HG03135 (cell line): ENCODE data around the gene VIPR2.

Experiments
- ATAC-seq: cut with Tn5 transposase; IDR thresholded peaks from one replicate; pipeline ENCODE4 v1.9.1; 2021; ENCODE audit warnings: mild to moderate bottlenecking, moderate library complexity; ENCODE audit not compliant: unreplicated experiment

The VIPR2 gene

DNA sequence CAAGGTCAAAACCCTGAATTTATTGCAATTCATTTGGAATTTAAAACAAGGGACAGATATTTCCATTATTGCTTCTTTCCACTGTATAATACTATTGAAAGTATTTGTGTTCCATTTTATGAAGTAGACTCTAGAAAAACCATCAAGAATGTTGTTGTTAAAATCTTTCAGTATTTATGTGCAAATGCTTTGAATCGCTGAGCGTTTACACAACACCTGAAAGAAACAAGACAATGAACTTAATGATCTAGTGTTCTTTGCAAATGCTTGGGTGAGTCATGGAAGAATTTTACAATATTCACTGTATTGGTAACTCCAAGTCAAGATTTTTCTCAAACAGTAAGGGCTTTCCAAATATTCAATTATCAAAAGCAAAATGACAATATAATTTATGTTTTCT is 97.1 kb downstream of the VIPR2 start:
- ATAC-seq: no peak

DNA sequence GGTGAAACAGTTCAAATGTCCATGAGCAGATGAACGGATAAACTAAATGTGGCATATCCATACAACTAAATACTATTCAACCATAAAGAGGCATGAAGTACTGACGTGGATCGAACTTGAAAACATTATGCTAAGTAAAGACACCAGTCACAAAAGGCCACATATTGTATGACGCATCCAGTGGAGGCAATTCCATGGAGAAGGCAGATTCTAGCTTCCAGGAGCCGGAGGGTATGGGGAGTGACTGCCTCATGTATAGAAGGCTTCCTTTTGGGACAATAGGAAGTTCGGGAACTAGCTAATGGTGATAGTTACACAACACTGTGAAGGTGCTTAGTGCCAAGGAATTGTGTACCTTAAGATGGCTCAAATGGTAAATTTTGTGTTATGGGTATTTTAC is 98.4 kb downstream of the VIPR2 start:
- ATAC-seq: no peak

GRCh38 chr7:159045839-159046238 is 98.8 kb downstream of the VIPR2 start:
- ATAC-seq: no peak

GRCh38 chr7:159042581-159043101 is 102.0 kb downstream of the VIPR2 start:
- ATAC-seq: no peak

DNA sequence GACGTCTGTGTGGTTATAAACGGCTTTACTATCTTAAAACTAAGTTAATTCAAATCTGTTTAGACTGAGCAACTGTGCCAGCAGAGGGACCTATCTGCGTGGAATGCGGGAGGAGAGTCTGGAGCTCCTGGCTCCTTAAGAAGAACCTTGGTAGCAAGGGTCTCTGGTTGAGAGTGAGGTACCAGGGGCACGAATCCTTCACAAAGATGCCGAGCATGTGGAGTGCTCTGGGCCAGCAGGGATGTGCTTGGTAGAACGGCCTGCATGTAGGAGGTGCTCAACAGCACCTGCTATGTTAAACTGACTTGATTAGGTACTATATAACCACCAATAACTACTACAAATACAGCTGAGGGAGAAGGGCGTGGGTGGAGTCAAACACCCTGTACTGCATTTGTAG is 102.6 kb downstream of the VIPR2 start:
- no peak for ATAC-seq

DNA sequence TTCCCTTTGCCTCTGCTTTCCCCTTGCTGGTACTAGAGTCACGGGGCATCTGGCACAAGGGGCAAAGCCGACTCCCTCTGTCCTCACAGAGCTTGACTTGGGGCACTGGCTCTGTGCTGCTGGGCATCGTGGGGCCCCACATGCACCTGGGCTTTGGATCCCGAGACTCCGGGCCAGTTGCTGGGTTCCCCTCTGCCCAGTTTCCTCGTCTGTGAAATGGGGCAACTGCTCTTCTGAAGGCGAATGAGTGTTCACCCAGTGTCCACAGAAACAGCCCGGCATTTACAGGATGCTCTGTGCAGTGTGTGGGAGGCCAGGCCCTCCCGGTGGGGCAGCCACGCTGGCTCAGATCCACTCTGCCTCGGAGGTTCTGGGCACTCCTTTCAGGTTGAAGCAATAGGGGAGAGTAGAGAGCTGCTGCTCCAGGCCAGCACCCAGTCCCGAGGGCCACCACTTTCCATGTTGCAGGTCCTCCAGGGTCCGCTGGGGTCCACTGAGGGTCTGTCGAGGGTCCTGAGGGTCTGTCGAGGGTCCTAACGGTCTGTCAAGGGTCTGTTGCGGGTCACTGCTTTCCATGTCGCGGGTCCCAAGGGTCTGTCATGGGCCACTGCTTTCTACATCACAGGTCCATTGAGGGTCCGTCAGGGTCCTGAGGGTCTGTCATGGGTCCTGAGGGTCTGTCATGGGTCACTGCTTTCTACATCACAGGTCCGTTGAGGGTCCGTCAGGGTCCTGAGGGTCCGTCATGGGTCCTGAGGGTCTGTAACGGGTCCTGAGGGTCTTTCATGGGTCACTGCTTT is 103.6 kb downstream of the VIPR2 start:
- no peak for ATAC-seq

GRCh38 chr7:159040146-159040545 is 104.5 kb downstream of the VIPR2 start:
- no peak for ATAC-seq

DNA sequence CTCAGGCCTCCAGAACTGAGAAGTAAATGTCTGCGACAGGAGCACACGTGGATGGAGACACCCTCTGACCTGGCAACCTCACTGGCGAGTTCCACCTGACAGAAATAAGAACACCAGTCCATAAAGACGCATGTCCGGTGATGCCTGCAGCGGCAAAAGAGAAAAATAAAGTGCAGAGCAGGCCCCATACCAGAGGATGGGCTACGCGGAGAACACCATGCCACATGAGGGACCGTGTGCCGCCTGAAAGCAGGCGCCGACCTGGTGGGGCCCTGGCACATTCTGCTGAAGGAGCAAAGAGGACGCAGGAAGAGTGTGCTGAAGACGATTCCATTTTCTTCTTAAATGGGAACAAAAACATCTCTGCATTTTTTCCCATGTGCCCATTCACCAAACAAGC is 105.0 kb downstream of the VIPR2 start:
- ATAC-seq: no peak

GRCh38 chr7:159038066-159038465 is 106.6 kb downstream of the VIPR2 start:
- no peak for ATAC-seq

DNA sequence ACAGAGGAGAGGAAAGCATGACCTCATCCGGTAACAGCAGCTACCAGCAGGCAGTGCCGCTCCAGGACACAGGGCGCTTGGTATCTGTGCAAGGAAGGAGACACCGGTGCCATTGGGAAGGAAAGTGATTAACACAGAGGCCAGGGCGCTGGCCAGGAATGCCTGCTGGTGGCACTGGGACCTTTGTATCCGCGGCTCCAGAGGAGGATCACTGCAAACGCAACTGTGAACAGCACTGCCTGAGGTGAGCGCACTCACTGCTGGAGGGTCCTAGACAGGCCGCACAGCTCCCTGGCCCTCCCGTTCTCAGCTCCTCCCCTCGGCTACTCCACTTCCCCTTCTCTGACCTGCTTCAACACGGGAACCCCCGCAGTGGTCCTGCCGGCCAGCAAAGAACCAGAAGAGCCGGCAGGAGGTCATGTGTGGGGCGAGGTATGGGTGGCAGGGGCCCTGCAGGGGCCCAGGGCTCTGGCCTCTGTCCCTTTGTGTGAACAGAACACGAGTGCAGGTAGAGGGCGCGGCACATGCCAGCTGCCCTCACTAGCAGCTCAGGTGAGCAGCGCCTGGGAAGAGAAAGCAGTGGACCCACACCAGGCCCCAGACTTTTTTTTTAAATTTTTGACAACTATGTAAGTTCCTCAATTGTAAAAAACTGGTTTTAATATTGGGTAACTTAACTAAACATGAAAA is 107.6 kb downstream of the VIPR2 start:
- no peak for ATAC-seq

DNA sequence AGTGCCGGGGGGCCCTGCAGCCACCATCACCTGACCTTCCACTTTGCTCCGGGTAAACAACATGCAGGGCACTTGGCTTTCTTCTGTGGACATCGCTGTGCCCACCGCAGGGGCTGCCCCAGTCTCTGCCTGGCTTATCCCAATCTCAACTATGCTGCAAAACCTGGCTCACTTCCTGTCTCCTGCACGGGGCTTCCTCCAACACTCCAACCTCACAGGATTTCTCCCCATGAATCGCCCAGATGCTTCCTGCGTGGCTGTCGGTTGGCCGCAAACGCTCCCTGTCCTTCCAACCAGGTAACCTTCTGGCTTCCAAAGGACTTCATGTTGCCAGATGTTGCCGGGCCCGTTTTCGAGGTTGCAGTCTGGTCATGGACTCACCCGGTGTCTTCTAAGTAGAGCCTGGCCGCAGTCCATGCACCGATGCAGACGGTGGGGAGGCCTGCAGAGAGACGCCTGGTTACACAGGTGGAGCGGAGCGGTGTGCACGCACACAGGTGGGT is 109.0 kb downstream of the VIPR2 start:
- ATAC-seq: no peak

DNA sequence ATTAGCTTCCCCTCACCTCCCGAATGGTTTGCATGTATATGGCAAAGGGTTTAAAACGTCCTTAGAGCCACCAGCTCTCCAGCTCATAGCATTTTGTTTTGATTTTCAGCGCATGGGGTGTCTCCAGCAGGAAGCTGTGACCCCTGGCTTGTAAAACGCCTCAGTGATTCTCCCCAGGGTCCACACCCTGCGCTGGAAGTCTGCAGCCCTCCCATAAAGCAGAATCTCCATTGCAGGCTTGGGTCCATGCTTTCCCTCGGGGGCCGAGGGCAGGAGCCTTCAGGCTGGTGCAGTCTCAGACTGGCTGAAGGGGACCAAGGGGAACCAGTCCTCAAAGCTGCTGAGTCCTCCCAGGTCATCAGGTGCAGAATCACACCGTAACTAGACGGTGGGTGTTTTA is 109.7 kb downstream of the VIPR2 start:
- no peak for ATAC-seq

DNA sequence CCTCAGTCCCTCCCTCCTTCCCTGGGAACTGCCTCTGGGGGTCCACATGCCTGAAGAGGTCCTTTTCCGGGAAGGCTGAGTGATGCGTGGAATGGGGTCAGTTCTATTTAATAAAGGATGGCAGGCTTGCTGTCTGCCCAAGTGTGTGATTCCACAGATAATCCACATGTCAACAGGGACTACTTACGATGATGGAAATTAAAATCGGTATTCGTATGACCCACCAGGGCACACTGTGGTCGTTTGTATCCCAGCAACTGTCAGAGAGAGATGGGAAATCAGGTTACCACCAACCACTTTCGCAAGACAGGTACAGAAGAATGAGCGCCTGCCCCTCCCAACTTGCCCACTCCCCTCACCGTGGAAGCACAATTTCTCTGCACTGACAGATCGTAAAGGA is 110.3 kb downstream of the VIPR2 start:
- ATAC-seq: no peak

GRCh38 chr7:159033956-159034355 is 110.7 kb downstream of the VIPR2 start:
- no peak for ATAC-seq

- no peak for ATAC-seq
Measured at GRCh38 chr7:159033473-159033825, 111.2 kb downstream of the VIPR2 start.

- ATAC-seq: no peak
Measured at GRCh38 chr7:159032753-159033472, 111.8 kb downstream of the VIPR2 start.

DNA sequence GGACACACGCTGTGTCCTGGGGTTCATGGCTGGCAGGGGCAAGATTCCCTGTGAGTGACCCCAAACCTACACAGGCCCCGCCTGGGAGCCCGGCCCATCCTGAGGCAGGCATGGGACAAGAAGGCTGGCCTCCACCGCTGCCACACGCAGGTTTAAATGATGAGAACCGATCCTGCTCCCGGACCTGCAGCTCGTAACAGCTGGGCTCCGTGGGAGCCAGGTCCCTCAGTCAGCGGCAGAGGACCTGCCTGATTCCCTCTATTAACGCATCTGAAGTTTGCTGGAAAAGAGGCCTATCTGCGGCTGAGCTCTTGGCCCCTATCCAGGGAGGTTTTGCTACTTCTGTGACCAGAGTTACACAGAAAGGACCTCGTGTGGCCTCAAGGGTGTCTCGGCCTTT is 112.3 kb downstream of the VIPR2 start:
- ATAC-seq: no peak

DNA sequence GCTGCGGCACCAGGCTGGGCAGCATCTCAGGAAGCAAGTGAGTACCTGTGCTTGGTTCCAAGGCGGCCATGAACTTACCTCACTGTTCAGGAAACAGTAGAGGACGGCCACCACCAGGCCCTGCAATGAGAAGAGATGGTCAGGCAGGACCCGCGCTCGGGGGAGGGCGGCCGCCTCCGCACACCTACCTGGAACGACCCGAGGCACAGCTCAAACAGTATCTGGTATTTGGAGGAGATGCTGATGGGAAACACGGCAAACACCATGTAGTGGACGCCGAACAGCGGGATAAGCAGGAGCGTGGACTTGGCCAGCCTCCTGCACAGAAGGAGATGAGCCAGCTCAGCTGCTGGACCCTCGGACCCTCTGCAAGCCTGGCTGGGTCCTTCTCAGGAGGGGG is 112.9 kb downstream of the VIPR2 start:
- no peak for ATAC-seq

- ATAC-seq: no peak
Measured at GRCh38 chr7:159031135-159031701, 113.4 kb downstream of the VIPR2 start.

DNA sequence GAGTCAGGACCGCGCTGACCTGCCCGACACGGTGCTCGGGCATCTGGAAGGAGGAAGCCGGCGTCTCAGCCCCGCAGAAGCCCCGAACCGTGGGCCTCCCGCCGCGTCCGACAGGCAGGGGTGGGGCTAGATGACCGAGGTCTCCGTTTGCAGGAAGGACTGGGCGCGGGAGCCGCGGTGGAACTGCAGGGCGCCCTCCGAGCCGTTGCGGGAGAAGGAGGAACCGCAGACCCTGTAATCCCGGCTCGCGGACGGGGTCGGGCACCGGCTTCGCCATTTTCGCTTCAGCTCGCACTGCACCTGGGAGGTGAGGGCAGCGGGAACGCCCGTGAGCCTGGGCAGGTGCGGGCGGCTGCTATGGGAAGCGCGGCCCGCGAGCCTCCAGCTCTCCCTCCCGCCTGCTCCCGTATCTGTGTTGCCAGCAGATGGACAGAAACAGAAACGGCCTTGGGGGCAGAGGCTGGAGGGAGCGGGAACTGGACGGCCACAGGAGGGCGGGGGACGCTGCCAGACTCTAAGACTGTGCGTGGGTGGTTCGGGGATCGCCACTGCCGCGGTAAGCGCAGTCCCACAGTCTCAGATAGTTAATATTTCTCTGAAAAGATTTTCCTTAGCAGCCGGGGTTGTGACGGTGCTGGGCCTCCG is 114.1 kb downstream of the VIPR2 start:
- no peak for ATAC-seq
